Esophagus squamous epithelium (tissue), 5 donors: ENCODE data around the gene CHST14. TPM values are rescaled to one million over a fixed set of nuclear protein-coding genes. Genes with fewer than 3 reads are reported as not detected.
A peak's percentile ranks its signal among the peaks of the same experiment; 100 is the strongest.

ENCODE experiments used
- DNase-seq: peaks from one replicate; lab custom pipeline; 2025; lab: John Stamatoyannopoulos, UW
- H3K27ac ChIP-seq, 4 donors: fragments of 200-600 bp; sonication (generic); one replicate each; pipeline ENCODE4 v1.5.1; 2016 to 2019; ENCODE audit warnings: mild to moderate bottlenecking in 1 of 4
- H3K27me3 ChIP-seq, 4 donors: fragments of 200-600 bp; sonication (generic); 1 replicate in 3 of 4; 2 replicates in 1 of 4; pipeline versions ENCODE4 v1.5.1 to v1.6.0; 2017 to 2021; ENCODE audit warnings: antibody characterized with exemption in 1 of 4
- H3K36me3 ChIP-seq, 3 donors: fragments of 200-600 bp; sonication (generic); one replicate each; pipeline ENCODE4 v1.5.1; 2016 to 2019
- H3K4me1 ChIP-seq, 3 donors: fragments of 200-600 bp; sonication (generic); one replicate each; pipeline ENCODE4 v1.5.1; 2017 to 2019
- H3K4me3 ChIP-seq, 4 donors: fragments of 200-600 bp; sonication (generic); 1 replicate in 3 of 4; 2 replicates in 1 of 4; pipeline ENCODE4 v1.5.1; 2016 to 2019; ENCODE audit warnings: mild to moderate bottlenecking in 2 of 4, moderate library complexity in 1 of 4
- H3K9me3 ChIP-seq, 3 donors: fragments of 200-600 bp; sonication (generic); one replicate each; pipeline ENCODE4 v1.5.1; 2016 to 2019
- POLR2A ChIP-seq, 4 donors: fragments of 450-650 bp; IDR thresholded peaks; one replicate each; pipeline ENCODE4 v1.6.1; 2017; ENCODE audit warnings: antibody characterized with exemption in 4 of 4, mild to moderate bottlenecking in 4 of 4, moderate library complexity in 3 of 4
- WGBS, 2 donors: methylation state at CpG; one replicate each; pipeline ENCODE4 v1.1.5; 2018; 5-methylcytosine and 5-hydroxymethylcytosine counted together
- intact Hi-C: fragments of 100-400 bp; cut with DNase I; formaldehyde crosslinking; loops from one replicate; pipeline ENCODE4 v1.15.0; 2022
- total RNA-seq, 4 donors: library from RNA; depleted of rRNA; stranded (reverse); fragments of >200 nt; gene quantifications; one replicate each; pipeline ENCODE4 v1.1.0, GENCODE V29; 2016
- TF ChIP-seq, protein P1 (sequence below), 6 experiments: fragments of 450-650 bp in 4 of 6; fragments of 200-600 bp in 2 of 6; sonication (generic) in 2 of 6; IDR thresholded peaks; one replicate each; pipeline ENCODE4 v1.5.1; 2016 to 2019; ENCODE audit warnings: antibody characterized with exemption in 6 of 6, mild to moderate bottlenecking in 4 of 6, moderate library complexity in 4 of 6
- donor health status: DM: yes; HTN: yes; CAD: no.

CHST14 gene
- total RNA-seq, 4 donors from 2014 or later, result 2.9 to 7.4 (median 5.2) TPM

DNA sequence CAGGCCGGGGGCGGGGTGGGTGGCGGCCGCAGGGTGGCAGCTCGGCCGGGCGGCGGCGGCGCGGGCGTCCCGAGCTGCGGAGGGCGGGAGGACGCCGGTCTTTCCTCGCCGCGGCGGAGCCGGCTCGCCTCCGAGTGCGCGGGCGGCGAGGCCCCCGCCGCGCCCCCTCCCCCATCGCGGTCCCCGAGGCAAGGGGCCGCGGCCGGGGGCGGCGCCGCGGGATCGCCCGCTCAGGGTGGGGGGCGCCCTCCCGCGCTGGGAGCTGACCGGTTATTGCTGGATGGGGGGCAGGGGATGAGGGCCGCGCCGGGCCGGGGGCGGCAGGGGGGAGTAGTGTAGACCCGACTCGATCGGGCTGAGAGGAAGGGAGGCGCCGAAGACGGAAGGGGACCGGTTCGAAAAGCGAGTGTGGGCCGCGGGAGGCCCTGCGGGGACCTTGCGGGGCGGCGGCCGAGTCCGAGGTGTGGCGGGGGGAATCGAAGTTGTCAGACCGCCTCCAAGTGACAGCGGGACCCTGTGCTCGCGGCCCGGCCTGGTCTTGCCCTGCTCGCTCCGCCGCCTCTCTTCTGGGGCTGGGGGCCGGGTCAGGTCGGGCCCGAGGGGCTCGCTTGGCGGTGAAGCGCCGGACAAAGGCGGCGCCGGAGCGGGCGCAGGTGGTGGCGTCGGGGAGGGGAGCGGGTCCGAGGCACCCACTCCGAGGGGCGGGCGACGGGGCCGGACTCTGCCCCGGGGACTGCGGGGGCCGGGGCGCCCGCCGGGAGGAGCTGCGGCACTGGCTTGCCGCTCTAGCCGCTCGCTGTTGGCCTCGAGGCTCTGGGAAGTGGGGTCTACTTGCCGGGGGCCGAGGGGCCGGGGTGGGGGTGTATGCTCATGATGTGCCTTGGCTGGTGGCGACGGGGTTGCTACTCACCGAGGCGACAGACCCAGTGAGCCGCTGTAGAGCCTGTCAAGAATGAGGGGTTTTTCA, 28.9 kb upstream of the CHST14 start:
- H3K36me3 ChIP-seq, result no peaks in the 10 kb centered on the region
- H3K9me3 ChIP-seq, result no peaks in the 10 kb centered on the region
- H3K4me3 ChIP-seq, result peak overlapping the region; percentile 74 to 96 (median 94)
- H3K27ac ChIP-seq, result peak overlapping the region; percentile 53 to 88 (median 82)
- intact Hi-C loops, result no loop called here
- WGBS, 2 donors, result 0 to 2% methylated on average over 19 to 21 of the region's 119 CpGs
- no peak for DNase-seq
- H3K4me1 ChIP-seq, result peaks cover 15 to 84% (median 35%) of the 10 kb centered on the region in 3 donors
- peaks cover 0 to 30% (median 4%) of the 10 kb centered on the region in 4 donors for H3K27me3 ChIP-seq
- TF ChIP-seq, protein P1, sequence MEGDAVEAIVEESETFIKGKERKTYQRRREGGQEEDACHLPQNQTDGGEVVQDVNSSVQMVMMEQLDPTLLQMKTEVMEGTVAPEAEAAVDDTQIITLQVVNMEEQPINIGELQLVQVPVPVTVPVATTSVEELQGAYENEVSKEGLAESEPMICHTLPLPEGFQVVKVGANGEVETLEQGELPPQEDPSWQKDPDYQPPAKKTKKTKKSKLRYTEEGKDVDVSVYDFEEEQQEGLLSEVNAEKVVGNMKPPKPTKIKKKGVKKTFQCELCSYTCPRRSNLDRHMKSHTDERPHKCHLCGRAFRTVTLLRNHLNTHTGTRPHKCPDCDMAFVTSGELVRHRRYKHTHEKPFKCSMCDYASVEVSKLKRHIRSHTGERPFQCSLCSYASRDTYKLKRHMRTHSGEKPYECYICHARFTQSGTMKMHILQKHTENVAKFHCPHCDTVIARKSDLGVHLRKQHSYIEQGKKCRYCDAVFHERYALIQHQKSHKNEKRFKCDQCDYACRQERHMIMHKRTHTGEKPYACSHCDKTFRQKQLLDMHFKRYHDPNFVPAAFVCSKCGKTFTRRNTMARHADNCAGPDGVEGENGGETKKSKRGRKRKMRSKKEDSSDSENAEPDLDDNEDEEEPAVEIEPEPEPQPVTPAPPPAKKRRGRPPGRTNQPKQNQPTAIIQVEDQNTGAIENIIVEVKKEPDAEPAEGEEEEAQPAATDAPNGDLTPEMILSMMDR (IDR thresholded peaks at IDR 0.05), result peak in 1 of 6 experiments; percentile 9
- TF ChIP-seq POLR2A (IDR thresholded peaks at IDR 0.05), result no peak

DNA sequence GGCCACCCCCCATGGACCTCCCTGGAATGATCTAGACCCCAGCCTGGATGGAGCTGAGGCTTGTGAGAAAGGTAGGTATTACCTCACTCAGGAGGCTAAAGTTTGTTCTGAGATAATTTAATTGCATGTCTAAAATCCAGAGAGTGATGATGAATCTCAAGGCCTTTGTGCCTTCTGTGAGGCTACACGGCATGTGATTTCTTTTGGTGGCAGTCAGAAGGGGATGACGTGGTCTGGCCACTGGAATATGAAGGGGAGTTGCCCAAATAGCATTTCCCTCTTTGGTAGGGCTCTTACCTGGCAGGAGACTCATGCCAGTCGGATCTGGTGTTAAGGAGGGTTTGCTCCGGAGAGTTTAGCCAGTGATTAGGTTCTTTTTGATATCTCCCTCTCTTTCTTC, 27.5 kb upstream of the CHST14 start:
- no peaks in the 10 kb centered on the region for H3K9me3 ChIP-seq
- no peak overlapping the region for H3K27ac ChIP-seq
- no peak for DNase-seq
- H3K27me3 ChIP-seq, result peaks cover 0 to 16% (median 0%) of the 10 kb centered on the region in 4 donors
- no peaks in the 10 kb centered on the region for H3K36me3 ChIP-seq
- WGBS, 2 donors, result 83 to 84% methylated on average over 4 of the region's 4 CpGs
- TF ChIP-seq, protein P1 (IDR thresholded peaks at IDR 0.05), result no peak
- TF ChIP-seq POLR2A (IDR thresholded peaks at IDR 0.05), result no peak
- peaks cover 13 to 70% (median 32%) of the 10 kb centered on the region in 3 donors for H3K4me1 ChIP-seq
- H3K4me3 ChIP-seq, result no peak overlapping the region
- intact Hi-C loops, result no loop called here

DNA sequence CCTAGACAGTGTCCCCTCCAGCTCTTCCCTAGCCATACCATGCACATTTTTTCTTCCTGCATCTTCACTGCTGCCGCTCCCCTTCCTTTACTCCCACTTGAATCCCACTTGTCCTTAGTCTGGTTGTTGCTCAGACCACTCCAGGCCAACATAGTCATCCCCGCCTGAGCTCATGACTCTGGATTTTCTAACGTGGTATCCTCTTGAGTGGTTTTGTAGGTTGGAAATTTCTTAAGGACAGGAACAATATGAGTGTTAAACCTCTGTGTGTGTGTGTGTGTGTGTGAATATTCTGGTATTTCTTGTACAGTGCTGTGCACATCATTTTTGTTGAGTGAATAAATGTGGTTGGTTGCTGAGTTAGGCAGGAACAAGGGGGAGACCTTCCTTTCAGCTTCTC, 26.9 kb upstream of the CHST14 start:
- 75 to 80% methylated on average over 3 of the region's 3 CpGs for WGBS, 2 donors
- Histone ChIP-seq H3K4me1 (peaks cover 13 to 66% (median 32%) of the 10 kb centered on the region in 3 donors), H3K4me3 (no peak overlapping the region), H3K27me3 (peaks cover 0 to 10% (median 0%) of the 10 kb centered on the region in 4 donors), H3K9me3 (no peaks in the 10 kb centered on the region), H3K36me3 (no peaks in the 10 kb centered on the region), H3K27ac (no peak overlapping the region)
- no peak for DNase-seq
- intact Hi-C loops, result no loop called here
- TF ChIP-seq POLR2A (IDR thresholded peaks at IDR 0.05), result no peak
- TF ChIP-seq, protein P1 (IDR thresholded peaks at IDR 0.05), result no peak

DNA sequence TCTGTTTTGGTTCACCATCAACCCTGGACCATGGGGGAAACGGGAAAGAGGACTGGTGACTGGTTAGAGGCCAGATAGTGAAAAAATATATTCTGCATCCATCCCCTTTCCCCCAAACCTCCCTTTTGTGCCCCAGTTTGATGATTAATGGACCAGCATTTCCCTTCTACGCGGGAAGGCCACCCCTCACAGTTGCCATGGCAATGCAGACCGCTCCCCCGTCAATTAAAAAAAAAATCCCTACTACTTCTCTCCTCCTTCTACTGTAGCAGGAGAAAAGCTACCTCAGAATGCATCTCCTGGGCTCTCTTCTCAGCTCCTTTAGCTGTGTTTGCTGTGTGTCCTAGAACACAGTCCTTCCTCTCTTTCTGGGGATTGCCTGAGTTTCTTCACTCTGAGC, 26.0 kb upstream of the CHST14 start:
- TF ChIP-seq, protein P1 (IDR thresholded peaks at IDR 0.05), result no peak
- TF ChIP-seq POLR2A (IDR thresholded peaks at IDR 0.05), result no peak
- no peaks in the 10 kb centered on the region for H3K9me3 ChIP-seq
- intact Hi-C loops, result no loop called here
- H3K27me3 ChIP-seq, result peaks cover 0 to 1% (median 0%) of the 10 kb centered on the region in 4 donors
- H3K4me3 ChIP-seq, result no peak overlapping the region
- H3K4me1 ChIP-seq, result peaks cover 7 to 60% (median 30%) of the 10 kb centered on the region in 3 donors
- no peaks in the 10 kb centered on the region for H3K36me3 ChIP-seq
- no peak for DNase-seq
- WGBS, 2 donors, result 89 to 90% methylated on average over 5 of the region's 5 CpGs
- H3K27ac ChIP-seq, result no peak overlapping the region

DNA sequence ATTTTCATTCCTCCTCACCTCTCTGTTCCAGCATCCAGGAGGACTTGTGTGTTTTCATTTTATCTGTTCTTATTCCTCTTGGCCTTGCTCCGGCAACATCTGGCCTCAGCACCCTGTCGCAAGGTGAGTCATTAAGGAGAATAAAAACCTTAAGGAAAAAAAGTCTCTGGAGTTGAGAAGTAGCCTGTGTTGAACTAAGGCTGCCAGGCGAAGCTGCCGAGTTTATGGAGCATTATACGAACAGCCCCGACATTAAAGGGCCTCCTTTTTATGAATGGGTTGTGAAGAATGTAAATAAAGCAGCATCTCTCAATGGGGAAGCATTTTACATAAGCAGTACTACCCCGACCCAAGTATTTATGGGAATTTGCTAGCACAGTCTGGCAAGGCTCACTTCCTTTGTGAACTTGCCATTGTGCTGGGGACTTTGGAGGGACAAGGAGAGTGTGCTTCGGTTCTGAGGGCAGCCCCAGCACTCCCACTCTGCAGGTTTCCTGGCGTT, 25.3 kb upstream of the CHST14 start:
- H3K9me3 ChIP-seq, result no peaks in the 10 kb centered on the region
- no peak overlapping the region for H3K4me3 ChIP-seq
- 13 to 47% methylated on average over 8 to 9 of the region's 9 CpGs for WGBS, 2 donors
- intact Hi-C loops, result no loop called here
- H3K27ac ChIP-seq, result no peak overlapping the region
- no peaks in the 10 kb centered on the region for H3K27me3 ChIP-seq
- peaks cover 6 to 58% (median 23%) of the 10 kb centered on the region in 3 donors for H3K4me1 ChIP-seq
- no peaks in the 10 kb centered on the region for H3K36me3 ChIP-seq
- no peak for DNase-seq
- TF ChIP-seq, protein P1 (IDR thresholded peaks at IDR 0.05), result no peak
- TF ChIP-seq POLR2A (IDR thresholded peaks at IDR 0.05), result no peak
